Subcutaneous adipose tissue (tissue), 4 donors: ENCODE data around the gene HOMER3. TPM values are rescaled to one million over a fixed set of nuclear protein-coding genes. Genes with fewer than 3 reads are reported as not detected.

ENCODE experiments used
- total RNA-seq, 4 donors: library from RNA; depleted of rRNA; stranded (reverse); fragments of >200 nt; gene quantifications; one replicate each; pipeline ENCODE4 v1.1.0, GENCODE V29; 2016
- TF ChIP-seq, protein P1 (sequence below): fragments of 450-650 bp; IDR thresholded peaks from one replicate; pipeline ENCODE4 v1.5.1; 2016; ENCODE audit warnings: low read depth, mild to moderate bottlenecking, control low read depth, antibody characterized with exemption, moderate library complexity

The HOMER3 gene
- total RNA-seq, 4 donors from 2014 or later = 7.5 to 60.2 (median 41.1) TPM

DNA sequence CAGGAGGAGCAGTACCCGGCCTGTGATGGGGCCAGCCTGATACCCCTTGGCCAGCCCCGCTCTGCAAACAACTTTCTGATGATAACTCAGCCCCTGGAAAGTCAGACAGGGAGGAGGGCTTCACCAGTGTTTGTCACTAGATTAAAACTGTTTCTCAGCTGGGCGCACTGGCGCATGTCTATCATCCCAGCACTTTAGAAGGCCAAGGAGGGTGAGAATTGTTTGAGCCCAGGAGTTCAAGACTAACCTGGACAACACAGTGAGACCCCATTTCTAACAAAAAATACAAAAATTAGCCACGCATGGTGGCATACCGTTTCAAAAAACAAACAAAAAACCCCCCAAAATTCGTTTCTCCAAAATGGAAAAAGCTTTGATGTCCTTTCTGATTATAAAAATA lies 39.5 kb downstream of the HOMER3 start:
- TF ChIP-seq, protein P1, sequence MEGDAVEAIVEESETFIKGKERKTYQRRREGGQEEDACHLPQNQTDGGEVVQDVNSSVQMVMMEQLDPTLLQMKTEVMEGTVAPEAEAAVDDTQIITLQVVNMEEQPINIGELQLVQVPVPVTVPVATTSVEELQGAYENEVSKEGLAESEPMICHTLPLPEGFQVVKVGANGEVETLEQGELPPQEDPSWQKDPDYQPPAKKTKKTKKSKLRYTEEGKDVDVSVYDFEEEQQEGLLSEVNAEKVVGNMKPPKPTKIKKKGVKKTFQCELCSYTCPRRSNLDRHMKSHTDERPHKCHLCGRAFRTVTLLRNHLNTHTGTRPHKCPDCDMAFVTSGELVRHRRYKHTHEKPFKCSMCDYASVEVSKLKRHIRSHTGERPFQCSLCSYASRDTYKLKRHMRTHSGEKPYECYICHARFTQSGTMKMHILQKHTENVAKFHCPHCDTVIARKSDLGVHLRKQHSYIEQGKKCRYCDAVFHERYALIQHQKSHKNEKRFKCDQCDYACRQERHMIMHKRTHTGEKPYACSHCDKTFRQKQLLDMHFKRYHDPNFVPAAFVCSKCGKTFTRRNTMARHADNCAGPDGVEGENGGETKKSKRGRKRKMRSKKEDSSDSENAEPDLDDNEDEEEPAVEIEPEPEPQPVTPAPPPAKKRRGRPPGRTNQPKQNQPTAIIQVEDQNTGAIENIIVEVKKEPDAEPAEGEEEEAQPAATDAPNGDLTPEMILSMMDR = no peak

DNA sequence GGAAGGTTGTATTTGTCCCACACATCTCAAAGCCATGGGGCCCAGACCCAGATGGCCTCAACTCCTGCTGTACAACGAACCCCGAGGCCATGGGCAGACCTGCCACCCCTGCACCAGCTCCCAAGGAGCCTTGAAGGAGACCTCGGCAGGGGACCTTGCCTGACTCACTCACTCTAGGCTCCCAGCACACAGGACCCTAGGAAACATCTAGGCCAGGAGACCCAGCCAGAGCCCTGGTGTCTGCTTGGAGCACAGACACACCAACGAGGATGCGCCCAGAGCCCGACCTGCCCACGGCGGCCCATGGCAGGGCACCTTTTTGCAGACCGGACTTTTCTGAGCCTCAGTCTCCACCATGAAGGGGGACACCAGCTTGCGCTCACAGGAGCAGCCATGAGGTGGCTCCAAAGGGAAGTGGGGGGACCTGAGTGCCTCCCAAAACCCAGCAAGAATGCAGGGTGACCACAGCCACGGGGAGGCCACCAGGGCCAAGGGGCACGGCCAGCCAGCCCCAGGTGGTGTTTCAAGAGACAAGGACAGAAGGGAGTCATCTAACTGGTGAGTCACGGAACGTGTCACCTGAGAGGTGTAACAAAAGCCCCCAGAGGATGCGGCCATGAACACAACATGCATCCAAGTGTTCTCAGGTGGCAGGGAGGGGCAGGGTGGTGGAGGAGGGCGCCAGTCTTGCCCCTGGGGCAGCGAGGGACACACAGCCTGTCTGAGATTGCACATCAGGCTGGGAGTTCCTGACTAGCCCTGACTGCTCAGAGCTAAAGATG lies 40.1 kb downstream of the HOMER3 start:
- TF ChIP-seq, protein P1 = no peak

DNA sequence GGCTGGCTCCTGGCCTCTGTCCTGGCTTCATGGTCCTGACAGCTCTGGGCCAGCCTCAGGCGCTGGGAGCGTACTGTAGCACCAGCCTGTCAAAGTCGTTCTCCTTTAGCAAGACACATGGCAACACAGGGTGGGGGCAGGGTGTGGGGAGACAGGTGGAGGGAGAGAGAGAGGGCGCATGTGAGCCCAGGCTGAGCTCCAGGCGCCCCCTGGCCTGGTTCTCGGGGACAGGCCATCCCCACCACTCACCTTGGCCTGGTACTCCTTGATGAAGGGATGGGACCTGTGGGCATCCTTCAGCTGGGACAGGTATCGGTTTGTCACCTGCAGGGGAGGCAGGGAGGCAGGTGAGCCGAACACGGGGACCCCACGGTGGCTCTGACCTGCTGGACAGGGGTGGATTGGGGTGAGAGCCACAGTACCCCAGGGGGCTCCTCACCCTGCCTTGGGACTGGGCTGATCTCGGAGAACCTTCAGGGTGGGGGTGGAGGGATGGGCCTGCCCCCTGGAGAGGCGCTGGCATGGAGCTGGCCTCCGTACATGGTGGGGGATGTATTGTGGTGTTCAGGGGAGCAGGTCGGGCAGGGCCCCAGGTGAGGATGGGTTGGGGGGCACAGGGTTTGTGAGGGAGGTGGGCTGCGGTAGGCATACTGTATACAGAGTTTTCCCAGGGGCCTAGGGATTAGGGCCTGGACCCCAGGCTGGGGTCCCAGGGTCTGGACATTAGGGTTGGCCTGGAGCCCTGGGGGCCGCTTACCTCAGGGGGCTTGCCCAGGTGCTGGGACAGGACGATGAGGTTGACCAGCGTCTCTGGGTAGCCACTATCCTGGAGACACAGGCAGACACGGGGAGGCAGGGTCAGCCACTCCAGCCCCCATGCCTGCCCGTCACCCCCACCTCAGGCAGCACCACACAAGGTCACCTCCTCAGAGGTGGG lies 41.1 kb downstream of the HOMER3 start:
- TF ChIP-seq, protein P1 = no peak

DNA sequence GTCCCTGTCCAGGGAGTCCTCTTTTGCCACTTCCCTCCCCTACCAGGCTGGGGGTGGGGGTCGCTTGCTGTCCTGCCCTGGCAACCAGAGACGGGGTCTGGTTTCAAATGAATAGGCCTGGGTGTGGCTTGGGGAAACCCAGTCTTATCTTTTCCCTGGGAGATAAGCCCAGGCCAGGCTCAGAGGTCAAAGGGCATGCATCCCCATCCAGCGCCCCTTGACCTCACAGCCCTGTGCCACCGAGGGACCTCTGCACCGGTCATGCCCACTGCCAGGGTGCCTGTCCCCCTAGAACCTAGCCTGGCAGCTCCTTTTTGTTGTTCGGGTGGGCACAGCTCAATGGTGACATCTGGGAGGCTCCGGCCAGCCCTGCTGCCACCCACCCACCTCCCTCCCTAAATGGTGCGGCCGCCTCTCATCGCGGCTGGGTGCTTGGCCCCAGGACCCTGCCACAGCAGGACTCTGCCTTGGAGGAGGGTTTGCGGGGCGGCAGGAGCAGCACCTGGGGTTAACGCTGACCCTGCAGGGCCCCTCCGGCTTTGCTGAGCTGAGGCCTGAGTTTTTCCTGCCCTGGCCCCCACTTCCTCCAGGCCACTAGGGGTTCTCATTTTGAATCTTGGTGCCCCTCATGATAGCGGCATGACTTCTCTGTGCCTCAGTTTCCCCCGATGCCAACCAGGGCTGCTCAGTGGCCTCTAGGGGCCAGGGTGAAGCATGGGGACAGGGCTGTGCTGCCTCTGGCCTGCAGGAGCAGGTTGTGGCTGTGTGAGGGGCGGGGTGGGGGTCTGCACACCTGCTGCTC lies 42.2 kb downstream of the HOMER3 start:
- TF ChIP-seq, protein P1 = no peak

DNA sequence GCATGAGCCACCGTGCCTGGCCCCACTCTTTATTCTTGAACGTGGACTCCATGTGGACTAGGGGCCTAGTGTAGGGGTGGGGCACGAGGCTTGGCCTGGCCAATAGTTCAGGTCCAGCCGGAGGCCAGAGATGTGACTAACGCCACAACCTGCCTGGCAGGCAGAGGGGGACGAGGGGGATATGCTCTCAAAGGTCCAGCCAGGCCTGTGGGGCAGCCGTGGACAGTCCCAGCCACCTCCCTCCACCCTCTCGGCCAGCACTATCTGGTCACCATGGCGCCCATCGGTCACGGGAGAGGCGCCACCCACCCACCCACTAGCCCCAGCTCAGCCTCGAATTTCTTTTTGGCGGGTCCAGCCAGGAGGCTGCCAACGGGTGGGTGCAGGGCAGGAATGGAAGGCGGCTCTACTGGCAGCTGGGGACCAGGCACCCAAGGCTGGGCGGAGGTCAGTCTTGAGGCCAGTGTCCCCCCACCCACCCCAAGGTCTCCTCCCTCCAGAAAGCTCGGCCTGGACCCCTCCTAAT lies 42.9 kb downstream of the HOMER3 start:
- TF ChIP-seq, protein P1 = no peak

DNA sequence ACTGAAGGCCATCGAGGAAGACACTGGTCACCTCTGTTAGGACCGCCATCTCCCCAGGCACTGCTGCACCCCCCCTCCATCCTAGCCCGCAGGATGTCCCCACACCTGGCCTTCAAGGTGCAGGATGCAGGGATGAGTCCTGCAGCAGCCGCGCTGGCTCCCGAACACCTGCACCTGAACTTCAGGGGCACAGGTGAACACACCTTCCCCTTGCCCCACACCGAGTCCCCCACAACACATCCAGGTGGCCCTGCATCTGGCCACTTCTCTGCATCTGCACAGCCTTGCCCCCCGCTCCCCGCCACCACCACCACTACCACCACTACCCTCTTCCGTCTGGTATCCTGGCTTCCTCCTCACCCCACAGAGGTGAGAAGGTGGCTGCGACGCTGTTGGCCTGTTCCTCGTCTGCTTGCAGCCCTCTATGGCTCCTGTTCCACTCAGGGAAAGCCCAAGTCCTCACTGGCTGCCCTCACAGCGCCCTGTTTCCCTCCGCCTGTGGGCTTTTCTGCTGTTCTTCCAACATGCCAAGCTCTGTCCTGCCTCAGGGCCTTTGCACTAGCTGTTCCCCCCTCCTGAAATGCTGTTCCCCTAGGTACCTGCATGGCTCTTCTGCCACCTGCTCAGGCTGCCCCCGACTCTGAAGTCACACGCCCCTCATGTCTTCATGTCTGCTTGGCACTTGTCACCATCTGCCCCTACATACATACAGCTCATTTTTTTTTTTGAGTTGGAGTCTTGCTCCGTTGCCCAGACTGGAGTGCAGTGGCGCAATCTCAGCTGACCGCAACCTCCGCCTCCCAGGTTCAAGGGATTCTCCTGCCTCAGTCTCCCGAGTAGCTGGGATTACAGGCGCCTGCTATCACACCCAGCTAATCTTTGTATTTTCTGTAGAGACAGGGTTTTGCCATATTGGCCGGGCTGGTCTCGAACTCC lies 43.7 kb downstream of the HOMER3 start:
- TF ChIP-seq, protein P1 = no peak
